Measurements from ENCODE around the gene PCYT1A. TPM values are rescaled to one million over a fixed set of nuclear protein-coding genes. Genes with fewer than 3 reads are reported as not detected.
"Not testable (repeated sequence)": the region's sequence is repeated elsewhere in the genome, so short reads cannot be mapped to it uniquely, and the experiment has no call there.

The PCYT1A gene
- total RNA-seq, 2 donors from 2014 or later: 52.0 to 56.9 TPM

GRCh38 chr3:196197524-196197923 lies 90.0 kb downstream of the PCYT1A start:
- Mint-ChIP-seq H3K36me3 (ENCODE audit: insufficient read depth in 2 of 2) (no peaks in the 10 kb centered on the region), H3K4me3 (no peak overlapping the region), H3K9me3 (no peaks in the 10 kb centered on the region), H3K27me3 (ENCODE audit: low read depth) (no peaks in the 10 kb centered on the region), H3K27ac (no peak overlapping the region), H3K4me1 (ENCODE audit: low read depth) (peaks cover 29% of the 10 kb centered on the region)
- no peak for DNase-seq
- ATAC-seq (replicated peaks in 1 of 2): no peak

DNA sequence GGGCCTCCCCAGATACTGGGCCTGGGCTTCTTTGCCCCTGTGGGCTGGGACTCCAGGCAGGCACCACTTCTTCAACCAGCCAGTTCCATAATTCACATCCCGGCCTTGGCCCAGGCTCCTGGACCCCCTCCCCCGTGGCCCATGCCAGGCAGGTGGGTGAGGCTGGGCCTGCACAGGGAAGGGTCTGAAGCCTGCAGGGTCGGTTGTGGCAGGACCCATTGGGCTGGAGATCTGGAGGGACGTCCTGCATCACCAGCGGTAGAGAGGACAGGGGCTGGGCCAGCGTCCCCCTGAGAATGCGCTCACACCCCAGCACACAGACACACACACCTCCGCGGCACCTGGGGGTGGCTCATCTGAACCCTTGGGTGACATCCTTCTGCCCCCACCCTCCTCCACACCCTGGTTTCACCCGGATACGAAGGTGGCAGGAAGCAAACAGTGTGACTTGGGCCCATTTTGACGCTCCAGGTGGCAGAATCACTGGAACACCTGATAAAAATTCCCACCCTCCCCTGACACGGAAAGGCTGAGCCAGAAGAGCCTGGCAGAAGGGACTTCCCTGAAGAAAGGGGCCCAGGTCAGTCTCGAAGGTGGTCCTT lies 91.8 kb downstream of the PCYT1A start:
- Mint-ChIP-seq H3K9me3 (no peaks in the 10 kb centered on the region), H3K4me3 (peak overlapping the region in 1 of 2 donors; percentile 20), H3K27ac (no peak overlapping the region), H3K36me3 (ENCODE audit: insufficient read depth in 2 of 2) (no peaks in the 10 kb centered on the region), H3K27me3 (ENCODE audit: low read depth) (no peaks in the 10 kb centered on the region), H3K4me1 (ENCODE audit: low read depth) (peaks cover 44% of the 10 kb centered on the region)
- no peak for DNase-seq
- no peak for ATAC-seq (replicated peaks in 1 of 2)

- Mint-ChIP-seq H3K27me3 (ENCODE audit: low read depth) (no peaks in the 10 kb centered on the region), H3K4me3 (no peak overlapping the region), H3K27ac (no peak overlapping the region), H3K36me3 (ENCODE audit: insufficient read depth in 2 of 2) (no peaks in the 10 kb centered on the region), H3K4me1 (ENCODE audit: low read depth) (peaks cover 48% of the 10 kb centered on the region), H3K9me3 (no peaks in the 10 kb centered on the region)
- DNase-seq: no peak
- no peak for ATAC-seq (replicated peaks in 1 of 2)
Measured at GRCh38 chr3:196194542-196194915, 93.0 kb downstream of the PCYT1A start.

GRCh38 chr3:196193736-196194541 lies 93.6 kb downstream of the PCYT1A start:
- H3K4me3 Mint-ChIP-seq: peak overlapping the region; percentile 34 to 85
- no peaks in the 10 kb centered on the region for H3K9me3 Mint-ChIP-seq
- H3K27me3 Mint-ChIP-seq (ENCODE audit: low read depth): no peaks in the 10 kb centered on the region
- H3K4me1 Mint-ChIP-seq (ENCODE audit: low read depth): peaks cover 48% of the 10 kb centered on the region
- ATAC-seq (replicated peaks in 1 of 2) (peak in 1 of 2 donors; percentile 1), DNase-seq (no peak)
- no peaks in the 10 kb centered on the region for H3K36me3 Mint-ChIP-seq (ENCODE audit: insufficient read depth in 2 of 2)
- H3K27ac Mint-ChIP-seq: peak overlapping the region; percentile 36

DNA sequence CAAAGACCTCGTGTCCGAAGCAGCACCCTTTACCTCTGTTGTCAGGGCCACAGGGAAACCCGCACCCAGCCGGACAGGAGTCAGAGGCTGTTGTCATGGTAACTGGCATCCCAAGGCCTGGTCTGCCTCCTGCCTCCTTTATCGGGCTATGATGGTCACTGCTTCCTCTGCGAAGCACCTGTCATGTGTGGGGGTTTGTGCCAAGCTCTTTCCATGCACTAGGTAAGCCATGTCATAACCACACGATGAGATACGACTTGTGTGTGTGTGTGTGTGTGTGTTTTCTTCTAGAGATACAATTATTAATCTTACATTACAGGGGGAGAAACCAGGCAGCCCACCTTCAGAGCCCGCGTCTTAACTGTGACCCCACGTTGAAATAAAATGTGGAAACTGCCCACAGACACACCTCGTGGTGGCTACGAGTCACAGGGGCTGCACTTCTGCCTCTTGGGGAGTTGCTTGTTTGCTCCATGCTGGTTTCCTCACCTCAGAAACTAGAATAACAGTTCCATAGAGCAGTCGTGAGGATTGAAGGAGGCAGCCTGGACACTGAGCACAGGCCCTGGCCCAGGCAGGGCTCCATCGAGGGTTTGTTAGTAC lies 94.3 kb downstream of the PCYT1A start:
- no peaks in the 10 kb centered on the region for H3K9me3 Mint-ChIP-seq
- H3K27ac Mint-ChIP-seq: peak overlapping the region; percentile 90
- ATAC-seq (replicated peaks in 1 of 2) (peak; percentile 8 to 20), DNase-seq (peak in 1 of 2 donors; percentile 48)
- no peaks in the 10 kb centered on the region for H3K27me3 Mint-ChIP-seq (ENCODE audit: low read depth)
- H3K36me3 Mint-ChIP-seq (ENCODE audit: insufficient read depth in 2 of 2): no peaks in the 10 kb centered on the region
- peaks cover 48% of the 10 kb centered on the region for H3K4me1 Mint-ChIP-seq (ENCODE audit: low read depth)
- H3K4me3 Mint-ChIP-seq: peak overlapping the region; percentile 85 to 86

GRCh38 chr3:196192524-196193051 lies 94.9 kb downstream of the PCYT1A start:
- H3K4me1 Mint-ChIP-seq (ENCODE audit: low read depth): peaks cover 48% of the 10 kb centered on the region
- H3K27me3 Mint-ChIP-seq (ENCODE audit: low read depth): no peaks in the 10 kb centered on the region
- no peak for ATAC-seq (replicated peaks in 1 of 2)
- peak overlapping the region; percentile 90 for H3K27ac Mint-ChIP-seq
- H3K4me3 Mint-ChIP-seq: peak overlapping the region; percentile 85 to 86
- no peaks in the 10 kb centered on the region for H3K36me3 Mint-ChIP-seq (ENCODE audit: insufficient read depth in 2 of 2)
- DNase-seq: peak in 1 of 2 donors; percentile 25
- H3K9me3 Mint-ChIP-seq: no peaks in the 10 kb centered on the region

DNA sequence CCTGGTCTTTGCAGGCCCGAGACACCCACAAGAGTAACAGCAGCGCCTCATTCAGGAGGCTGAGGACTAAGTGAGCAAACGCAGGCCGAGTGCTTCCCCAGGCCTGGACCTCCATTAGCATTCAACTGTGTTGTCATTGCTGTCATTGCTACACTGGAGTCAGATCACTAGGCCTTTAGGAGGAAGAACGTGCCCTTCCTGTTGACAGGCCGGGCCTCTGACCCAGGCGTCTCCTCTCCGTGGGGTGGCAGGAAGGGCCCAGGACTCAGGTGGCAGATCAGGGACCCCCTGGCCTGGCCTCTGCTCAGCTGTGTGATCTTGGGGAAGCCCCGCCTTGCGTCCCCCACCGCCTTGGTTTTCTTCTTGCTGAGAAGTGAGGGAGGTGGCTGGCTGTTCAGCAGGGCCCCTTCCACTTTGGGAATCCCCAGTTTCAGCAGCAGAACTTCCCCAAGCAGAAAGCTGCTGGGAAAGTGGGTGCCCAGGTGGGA lies 95.4 kb downstream of the PCYT1A start:
- no peaks in the 10 kb centered on the region for H3K36me3 Mint-ChIP-seq (ENCODE audit: insufficient read depth in 2 of 2)
- ATAC-seq (replicated peaks in 1 of 2) (peak; percentile 52 to 72), DNase-seq (peak; percentile 60 to 66)
- H3K27me3 Mint-ChIP-seq (ENCODE audit: low read depth): no peaks in the 10 kb centered on the region
- peak overlapping the region; percentile 90 for H3K27ac Mint-ChIP-seq
- H3K4me3 Mint-ChIP-seq: peak overlapping the region; percentile 85 to 86
- H3K4me1 Mint-ChIP-seq (ENCODE audit: low read depth): peaks cover 51% of the 10 kb centered on the region
- no peaks in the 10 kb centered on the region for H3K9me3 Mint-ChIP-seq

DNA sequence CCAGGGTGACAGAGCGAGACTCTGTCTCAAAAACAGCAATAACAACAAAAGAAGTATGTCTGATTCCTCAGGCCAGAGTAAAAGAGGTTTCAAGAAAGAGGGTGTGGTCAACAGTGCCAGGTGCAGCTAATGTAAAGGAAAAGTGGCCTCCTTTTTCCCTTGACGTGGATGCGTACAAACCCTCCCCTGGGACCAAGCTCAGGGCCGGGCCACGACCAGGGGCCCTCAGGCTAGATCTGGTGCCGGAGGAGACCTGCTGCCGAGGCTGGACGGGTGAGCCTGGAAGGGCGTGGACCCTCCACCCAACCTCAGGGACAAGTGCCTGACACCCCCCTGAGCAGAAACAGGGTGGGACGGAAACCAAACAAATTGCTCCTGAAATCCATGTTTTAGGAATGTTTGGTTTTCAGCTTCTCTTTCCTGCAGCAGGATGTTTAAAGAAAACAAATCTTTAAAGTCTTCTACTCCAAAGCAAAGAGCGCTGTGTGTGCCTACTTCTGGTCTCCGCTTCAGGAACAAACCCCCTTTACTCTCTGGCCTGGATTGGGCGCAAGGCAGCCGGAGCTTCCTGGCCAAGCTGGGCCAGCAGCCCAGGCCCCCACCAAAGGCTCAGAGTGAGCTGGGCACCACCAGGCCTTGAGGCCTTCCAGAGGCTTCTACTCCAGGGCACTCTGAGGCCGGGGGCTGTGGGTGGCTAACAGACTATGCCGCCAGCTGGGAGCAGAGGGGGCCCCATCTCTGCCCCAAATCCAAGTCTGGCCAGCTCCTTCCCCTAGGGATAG lies 97.8 kb downstream of the PCYT1A start:
- Mint-ChIP-seq H3K27me3 (ENCODE audit: low read depth) (no peaks in the 10 kb centered on the region), H3K27ac (no peak overlapping the region), H3K4me3 (no peak overlapping the region), H3K9me3 (no peaks in the 10 kb centered on the region), H3K36me3 (ENCODE audit: insufficient read depth in 2 of 2) (no peaks in the 10 kb centered on the region), H3K4me1 (ENCODE audit: low read depth) (peaks cover 49% of the 10 kb centered on the region)
- DNase-seq: no peak
- no peak for ATAC-seq (replicated peaks in 1 of 2)

- Mint-ChIP-seq H3K27me3 (ENCODE audit: low read depth) (no peaks in the 10 kb centered on the region), H3K4me1 (ENCODE audit: low read depth) (peaks cover 52% of the 10 kb centered on the region), H3K36me3 (ENCODE audit: insufficient read depth in 2 of 2) (no peaks in the 10 kb centered on the region), H3K9me3 (no peaks in the 10 kb centered on the region), H3K27ac (peak overlapping the region; percentile 48), H3K4me3 (peak overlapping the region; percentile 75 to 79)
- ATAC-seq (replicated peaks in 1 of 2) (no peak), DNase-seq (no peak)
Measured at GRCh38 chr3:196186651-196187573, 100.6 kb downstream of the PCYT1A start.

DNA sequence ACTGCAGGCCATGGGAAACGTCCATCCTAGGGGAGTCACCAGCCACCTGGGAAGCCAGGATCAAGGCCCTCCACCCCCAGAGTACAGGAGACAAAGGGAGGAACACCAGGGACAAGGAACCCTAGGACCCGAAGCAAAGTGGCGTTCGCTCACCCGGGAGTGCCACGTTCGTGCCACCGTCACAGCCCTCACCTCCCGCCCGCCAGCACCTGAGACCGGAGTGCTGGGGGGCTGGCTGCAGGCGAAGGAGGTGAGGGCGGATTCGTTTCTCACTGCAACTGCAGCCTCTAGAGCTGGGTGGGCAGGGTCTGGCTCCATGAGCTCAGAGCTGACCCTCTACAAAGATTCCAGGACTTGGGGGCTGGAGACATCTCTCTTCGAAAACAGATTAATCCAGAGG lies 102.6 kb downstream of the PCYT1A start:
- H3K4me1 Mint-ChIP-seq (ENCODE audit: low read depth): peaks cover 59% of the 10 kb centered on the region

GRCh38 chr3:196184169-196184432 lies 103.4 kb downstream of the PCYT1A start:
- ATAC-seq (replicated peaks in 1 of 2); H3K4me3 Mint-ChIP-seq; H3K27ac Mint-ChIP-seq; H3K27me3 Mint-ChIP-seq (ENCODE audit: low read depth); H3K36me3 Mint-ChIP-seq (ENCODE audit: insufficient read depth in 2 of 2); DNase-seq; H3K9me3 Mint-ChIP-seq: not testable (repeated sequence)
- H3K4me1 Mint-ChIP-seq (ENCODE audit: low read depth): peaks cover 67% of the 10 kb centered on the region

More for the DNA sequence above, 102.6 kb downstream of the PCYT1A start:
- ATAC-seq (replicated peaks in 1 of 2) (no peak), DNase-seq (no peak)
- Mint-ChIP-seq H3K27ac (no peak overlapping the region), H3K27me3 (ENCODE audit: low read depth) (no peaks in the 10 kb centered on the region), H3K9me3 (no peaks in the 10 kb centered on the region), H3K4me3 (no peak overlapping the region), H3K36me3 (ENCODE audit: insufficient read depth in 2 of 2) (no peaks in the 10 kb centered on the region)

DNA sequence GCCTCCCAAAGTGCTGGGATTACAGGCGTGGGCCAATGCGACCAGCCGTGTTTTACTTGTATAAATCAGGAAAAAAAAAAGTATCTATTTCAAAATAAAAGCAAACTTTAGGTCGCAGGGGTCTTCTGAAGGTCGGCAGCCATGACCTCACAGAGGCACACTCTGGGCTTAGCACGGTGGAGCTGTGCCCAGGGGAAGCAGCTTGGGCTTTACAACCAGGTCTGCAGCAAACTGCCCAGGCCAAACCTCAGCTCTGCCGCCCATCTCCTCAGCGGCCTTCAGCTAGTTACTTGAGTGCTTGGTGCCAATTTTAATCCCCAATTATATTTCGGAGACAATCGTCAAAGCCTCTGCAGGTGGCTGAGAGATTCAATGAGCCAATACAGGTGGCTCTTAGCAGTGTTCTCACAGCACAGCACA lies 106.4 kb downstream of the PCYT1A start:
- no peaks in the 10 kb centered on the region for H3K27me3 Mint-ChIP-seq (ENCODE audit: low read depth)
- H3K27ac Mint-ChIP-seq: peak overlapping the region; percentile 44
- peak overlapping the region; percentile 39 to 52 for H3K4me3 Mint-ChIP-seq
- no peak for ATAC-seq (replicated peaks in 1 of 2)
- peaks cover 60% of the 10 kb centered on the region for H3K4me1 Mint-ChIP-seq (ENCODE audit: low read depth)
- H3K9me3 Mint-ChIP-seq: no peaks in the 10 kb centered on the region
- H3K36me3 Mint-ChIP-seq (ENCODE audit: insufficient read depth in 2 of 2): no peaks in the 10 kb centered on the region
- no peak for DNase-seq

Measured in activated T-cell treated with anti-CD3 and anti-CD28 coated beads, Interleukin-2, amount 50 U/mL, for 72 hours (primary cell).